IPS-18c (cell line): Measurements from ENCODE around the gene NTM.

Experiments used
- H3K4me3 ChIP-seq: 2 replicates; pipeline ENCODE4 v1.7.0; 2013; ENCODE audit warnings: low read depth, mild to moderate bottlenecking, low read length, moderate library complexity; ENCODE audit not compliant: insufficient read depth
- H3K9me3 ChIP-seq: one replicate; pipeline ENCODE4 v1.6.1; 2013; ENCODE audit warnings: mild to moderate bottlenecking, low read length, moderate library complexity; ENCODE audit not compliant: control insufficient read depth, insufficient read depth

The NTM gene

DNA sequence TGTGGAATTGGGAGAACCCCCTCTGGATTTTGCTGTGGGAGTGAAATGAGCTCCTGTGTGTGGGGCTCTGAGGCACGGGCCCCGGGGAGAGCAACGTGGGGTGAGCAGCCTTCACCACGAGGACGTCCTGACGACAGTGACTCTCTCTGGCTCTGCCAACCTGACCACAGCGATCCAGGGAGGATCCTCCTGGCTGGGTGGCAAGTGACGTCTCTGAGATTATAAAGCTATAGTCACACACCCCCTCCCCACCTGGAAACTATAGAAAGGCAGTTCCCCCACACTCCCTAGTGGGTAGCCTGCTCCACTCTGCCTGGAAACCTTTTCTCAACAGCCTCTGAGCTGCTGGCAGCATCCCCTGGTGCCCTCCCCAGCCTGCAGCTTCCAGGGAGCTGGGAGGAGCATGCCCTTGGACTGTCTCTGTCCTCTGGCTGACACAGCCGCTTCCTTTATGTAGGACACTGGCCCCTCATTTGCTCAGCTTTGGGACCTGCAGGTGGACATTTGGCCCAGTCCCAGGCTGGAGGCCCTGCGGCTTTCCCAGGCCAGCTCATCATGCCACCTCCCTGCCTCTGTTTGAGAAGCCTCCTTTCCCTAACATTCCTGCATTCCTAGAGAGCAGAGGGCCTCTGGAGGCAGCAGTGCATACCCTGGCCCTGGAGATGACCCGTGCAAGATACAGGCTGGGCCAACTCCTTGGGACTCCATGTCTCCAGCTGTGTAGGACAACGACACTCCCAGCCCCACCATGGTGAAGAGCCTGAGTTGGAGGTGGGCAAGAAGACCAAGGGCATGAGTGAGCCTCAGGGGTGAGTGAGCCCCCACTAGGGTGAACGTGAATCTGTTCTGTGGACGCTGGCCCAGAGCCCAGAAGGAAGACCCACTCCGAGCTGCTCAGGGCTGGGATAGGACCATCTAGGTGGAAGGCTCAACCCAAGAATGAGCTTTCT is 314.0 kb downstream of the NTM start:
- Histone ChIP-seq H3K9me3 (peaks cover 2% of the 10 kb centered on the region), H3K4me3 (no peak overlapping the region)

DNA sequence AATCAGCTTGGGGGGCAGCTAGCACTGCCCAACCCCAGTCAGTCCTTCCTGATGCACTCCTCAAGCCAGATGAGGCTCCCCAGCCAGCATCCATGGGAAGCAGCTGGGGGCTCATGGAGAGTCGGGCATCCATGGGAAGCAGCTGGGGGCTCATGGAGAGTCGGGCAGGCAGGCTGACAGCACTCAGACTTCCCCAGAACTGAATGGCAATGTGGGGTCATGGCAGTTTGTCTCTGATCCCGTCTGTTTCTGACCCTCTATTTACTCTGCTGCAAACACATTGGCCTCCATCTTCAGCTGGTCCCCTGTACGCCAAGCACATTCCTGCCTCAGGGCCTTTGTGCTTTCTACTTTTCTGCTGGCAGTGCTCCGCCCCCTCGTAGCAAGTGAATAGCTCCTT is 314.8 kb downstream of the NTM start:
- Histone ChIP-seq H3K9me3 (peaks cover 2% of the 10 kb centered on the region), H3K4me3 (no peak overlapping the region)

DNA sequence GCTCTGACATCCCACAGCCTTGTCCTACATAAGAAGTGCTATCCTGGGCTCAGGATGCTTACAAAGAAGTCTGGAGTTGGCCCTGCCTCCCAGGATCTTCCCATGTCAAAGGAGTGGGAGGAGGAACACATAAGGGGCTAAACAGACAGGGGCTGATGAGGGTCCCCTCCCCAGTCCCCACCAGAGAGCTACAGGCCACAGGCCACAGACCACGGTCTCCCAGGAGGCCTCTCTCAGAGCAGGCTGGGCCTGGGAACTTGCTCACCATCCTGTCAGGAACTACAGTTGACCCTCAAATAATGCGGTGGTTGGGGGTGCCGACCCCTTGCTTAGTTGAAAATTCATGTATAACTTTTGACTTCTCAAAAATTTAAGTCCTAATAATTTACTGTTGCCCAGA is 315.5 kb downstream of the NTM start:
- no peak overlapping the region for H3K4me3 ChIP-seq
- H3K9me3 ChIP-seq, result peaks cover 2% of the 10 kb centered on the region

DNA sequence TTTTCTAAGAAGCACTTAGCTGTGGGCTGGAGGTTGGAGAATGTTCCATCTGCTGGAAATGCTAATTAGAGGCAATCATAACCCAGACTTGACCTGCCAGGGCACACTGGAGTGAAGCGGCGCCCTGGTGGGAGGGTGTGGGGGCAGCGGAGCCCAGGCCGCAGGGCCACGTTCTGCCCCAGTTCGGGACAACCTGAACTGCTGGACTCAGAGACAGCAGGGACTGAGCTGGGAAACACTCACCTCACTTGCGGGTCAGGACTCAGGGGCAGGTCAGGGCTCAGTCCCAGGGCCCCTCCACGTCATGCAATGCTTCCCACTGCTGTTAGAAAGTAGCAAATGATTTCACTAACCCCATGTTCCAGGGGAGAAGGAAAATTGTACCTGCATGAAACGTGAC is 316.4 kb downstream of the NTM start:
- H3K9me3 ChIP-seq, result peaks cover 2% of the 10 kb centered on the region
- H3K4me3 ChIP-seq, result no peak overlapping the region

DNA sequence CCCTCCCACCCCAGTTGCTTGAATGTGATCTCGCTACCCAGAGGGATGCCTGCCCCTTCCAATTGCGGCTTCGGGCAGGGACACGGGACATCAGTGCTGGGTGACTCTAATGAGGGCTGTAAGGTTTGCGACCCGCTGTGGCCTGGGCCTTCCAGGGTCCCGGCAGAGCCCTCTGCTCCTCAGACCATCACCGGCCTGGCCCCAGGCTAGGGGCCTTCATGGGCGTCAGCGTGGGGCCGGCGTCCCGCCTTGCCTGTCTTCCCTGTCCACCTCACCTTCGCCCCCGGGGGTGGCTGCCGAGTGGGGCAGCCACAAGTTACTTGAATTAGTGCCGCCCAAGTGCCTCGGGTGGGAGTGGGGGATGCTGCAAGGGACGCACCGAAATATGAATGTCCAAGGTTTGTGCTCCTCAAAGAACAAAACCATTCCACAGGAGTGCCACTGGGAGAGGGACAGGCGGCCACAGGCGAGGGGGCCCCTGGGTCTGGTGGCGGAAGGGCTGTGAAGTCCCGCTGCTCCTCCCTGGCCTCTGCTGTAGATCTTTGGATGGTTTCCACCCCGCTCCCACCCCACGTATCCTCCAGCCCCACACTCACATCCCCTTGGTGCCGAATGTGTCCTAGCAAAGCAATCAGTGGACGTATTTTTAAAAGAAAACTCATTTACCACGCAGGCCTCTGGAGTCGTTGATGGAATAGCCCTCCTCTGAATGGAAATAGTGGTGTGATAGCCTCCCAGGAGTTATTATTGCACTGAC is 317.1 kb downstream of the NTM start:
- Histone ChIP-seq H3K9me3 (peaks cover 2% of the 10 kb centered on the region), H3K4me3 (no peak overlapping the region)

DNA sequence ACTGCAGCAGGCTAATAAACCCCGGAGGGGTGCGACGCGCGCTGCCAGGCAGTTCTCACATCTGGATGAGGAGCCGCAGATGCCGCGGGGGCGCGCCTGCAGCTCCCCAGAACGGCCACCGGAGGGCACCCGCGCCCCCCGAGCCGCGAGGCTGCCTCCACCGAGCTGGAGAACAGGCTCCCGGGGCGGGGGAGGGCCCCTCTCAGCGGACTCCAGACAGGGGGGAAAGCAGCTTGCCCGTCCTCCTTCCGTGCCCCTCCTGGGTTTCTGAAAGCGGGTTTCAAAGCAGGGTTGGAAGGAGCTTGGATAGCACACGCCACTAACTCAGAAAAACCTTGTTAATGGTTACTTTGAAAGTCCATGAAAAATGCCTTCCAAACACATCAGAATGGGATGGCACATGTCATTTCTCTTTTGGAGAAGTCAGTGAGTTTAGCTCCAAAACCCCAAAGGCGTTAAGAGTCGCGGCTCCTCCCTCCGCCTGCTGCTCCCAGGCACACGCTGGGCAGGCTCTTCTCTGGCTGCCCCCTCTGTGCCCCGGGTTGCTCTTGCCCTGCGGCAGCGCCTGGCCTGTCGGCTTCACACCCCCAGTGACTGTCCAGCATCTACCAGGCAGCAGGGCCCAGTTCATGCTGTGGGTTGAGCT is 317.8 kb downstream of the NTM start:
- Histone ChIP-seq H3K4me3 (no peak overlapping the region; the same call in 1 of the 2 replicates), H3K9me3 (peaks cover 1% of the 10 kb centered on the region)

DNA sequence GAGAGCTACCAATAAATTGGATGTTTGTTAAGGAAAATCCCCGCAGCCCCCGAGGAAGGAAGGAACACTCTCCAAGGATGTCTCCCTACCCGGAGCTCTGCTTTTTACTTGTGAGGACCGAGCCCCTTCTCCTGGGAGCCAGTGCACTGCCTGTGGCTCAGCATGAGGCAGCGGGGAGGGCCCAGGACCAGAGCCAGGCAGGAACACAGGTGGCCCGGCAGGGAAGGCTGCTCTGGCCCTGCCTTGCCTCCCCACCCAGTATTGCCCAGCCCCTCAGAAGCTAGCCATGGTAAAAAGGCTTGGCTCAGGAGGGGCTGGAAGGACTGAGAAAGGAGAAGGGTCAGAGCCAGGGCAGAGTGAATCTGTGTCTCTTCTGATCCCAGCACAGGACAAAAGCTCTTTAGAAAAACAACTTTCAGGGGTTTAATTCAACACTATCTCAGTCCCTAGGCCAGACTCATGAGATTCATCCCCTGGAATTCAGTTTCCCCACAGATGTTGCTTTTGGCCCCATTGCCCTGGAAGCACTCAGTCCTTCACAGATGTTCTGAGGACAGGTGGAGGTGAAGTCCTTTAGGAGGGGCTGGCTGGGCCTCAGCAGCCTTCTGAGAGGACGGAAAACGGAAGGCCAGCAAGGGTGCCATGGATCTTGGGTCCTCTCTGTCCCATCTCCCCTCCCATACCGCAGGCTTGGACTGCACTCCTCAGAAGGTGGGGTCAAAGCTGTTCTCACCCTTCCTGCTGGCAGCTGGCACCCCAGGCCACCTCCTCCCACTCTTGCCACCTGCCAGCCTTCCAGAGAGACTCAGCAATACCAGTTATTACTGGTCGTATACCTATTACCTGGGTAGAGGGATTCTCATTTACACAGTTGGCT is 318.9 kb downstream of the NTM start:
- no peak overlapping the region for H3K4me3 ChIP-seq
- H3K9me3 ChIP-seq, result no peaks in the 10 kb centered on the region

DNA sequence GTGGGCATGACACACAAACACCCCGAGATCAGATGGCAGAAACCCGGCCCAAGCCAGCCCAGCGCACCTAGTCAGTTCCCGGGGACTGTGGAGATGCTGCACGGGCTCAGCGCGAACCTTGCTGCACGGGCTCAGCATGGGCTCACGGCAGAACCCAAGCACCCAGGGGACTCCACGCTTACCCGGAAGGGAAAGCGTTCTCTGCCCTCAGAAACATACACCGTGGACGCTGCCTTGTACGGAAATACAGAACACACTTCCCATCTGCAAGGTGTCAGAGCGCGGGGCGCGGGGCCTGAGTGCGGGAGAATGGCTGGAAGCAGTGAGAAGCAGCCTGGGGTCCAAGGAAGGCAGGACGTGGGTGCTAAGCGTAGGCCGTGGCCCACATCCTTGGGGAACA is 319.9 kb downstream of the NTM start:
- Histone ChIP-seq H3K9me3 (no peaks in the 10 kb centered on the region), H3K4me3 (no peak overlapping the region)

DNA sequence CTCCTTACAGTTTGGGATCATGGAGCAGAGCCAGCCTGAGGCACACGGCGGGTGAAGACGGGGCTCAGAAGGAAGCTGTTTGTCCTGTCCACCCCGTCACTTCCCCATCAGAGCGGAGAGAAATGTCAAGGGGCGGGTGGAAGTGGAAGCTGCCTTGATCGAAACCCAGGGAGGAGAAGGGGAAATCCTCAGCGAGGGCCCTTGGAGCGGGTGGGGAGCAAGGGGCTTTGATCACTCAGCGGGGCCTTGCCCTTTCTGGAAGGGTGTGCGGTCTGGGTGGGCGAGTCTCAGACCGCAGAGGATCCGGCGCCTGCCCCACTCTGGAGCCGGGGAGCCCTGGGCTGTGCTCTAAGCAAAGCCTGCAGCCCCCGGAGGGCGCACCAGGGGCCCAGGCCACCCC is 320.4 kb downstream of the NTM start:
- no peaks in the 10 kb centered on the region for H3K9me3 ChIP-seq
- H3K4me3 ChIP-seq, result no peak overlapping the region

DNA sequence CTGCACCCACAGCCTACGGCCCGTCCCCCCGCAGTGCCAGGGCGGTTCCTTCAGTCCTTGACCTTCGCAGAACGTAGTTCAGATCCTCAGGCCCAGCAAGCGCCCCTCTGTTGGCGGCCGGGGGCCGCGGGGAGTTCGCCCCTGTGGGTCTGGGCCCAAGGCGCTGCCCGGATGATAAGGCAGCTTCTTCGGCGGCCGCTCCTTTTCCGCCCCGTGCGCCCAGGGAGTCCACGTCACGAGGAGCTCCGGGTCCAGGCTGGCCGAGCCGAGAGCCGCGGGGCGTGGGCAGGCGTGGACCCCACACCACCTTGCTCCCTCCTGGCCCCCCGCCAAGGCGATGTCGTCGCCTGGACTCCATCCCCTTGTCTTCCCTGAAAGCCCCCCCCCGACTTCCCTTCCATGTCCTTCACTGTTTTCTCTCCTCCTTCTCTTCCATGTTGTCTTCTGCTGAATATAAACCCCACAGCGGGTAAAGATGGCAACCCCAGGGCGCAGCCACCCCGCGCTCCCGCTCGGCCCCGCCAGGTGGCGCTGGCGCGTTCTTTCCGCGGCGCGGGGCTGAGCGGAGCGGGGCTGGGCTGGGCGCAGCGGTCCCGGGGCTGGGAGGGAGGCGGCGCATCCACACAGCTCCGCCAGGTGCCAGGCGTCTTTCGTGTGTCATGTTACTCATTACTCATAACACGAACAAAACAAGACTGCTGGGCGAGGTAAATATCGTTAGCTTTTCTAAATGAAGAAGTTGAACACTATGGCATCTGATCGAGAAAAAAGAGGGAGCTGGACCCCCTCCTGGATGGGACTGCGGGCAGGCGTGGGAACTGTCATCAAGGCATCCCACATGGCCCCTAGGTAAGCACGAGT is 321.0 kb downstream of the NTM start:
- Histone ChIP-seq H3K9me3 (no peaks in the 10 kb centered on the region), H3K4me3 (no peak overlapping the region)

DNA sequence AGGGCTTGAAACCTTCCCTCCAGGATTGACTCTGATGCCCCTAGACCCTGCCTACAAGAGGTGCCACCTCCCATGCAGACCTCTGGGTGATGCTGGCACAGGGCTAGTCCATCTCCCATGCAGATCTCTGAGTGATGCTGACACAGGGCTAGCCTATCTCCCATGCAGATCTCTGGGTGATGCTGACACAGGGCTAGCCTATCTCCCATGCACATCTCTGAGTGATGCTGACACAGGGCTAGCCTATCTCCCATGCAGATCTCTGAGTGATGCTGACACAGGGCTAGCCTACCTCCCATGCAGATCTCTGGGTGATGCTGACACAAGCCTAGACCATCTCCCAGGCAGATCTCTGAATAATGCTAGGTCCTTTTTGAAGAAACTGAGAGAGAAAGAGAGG is 321.7 kb downstream of the NTM start:
- Histone ChIP-seq H3K4me3 (no peak overlapping the region), H3K9me3 (no peaks in the 10 kb centered on the region)

DNA sequence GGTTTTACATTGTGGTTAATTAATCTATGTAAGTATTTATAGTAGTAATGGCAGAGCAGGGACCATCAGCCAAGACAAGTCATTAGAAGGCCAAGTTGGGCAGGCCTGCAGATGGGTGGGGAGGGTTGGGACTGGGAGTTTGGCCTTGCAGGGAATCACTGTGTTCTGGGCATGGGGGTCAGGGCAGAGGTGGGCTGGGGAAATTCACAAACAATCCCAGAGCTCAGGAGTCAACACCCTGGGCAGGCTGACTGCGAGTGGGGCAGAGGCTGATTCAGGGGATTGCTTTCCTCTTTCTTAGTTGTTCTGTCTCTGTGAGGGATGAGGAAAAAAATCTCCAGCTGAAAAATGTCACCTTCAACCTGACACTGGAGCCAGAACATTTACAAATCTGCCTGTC is 322.5 kb downstream of the NTM start:
- no peak overlapping the region for H3K4me3 ChIP-seq

DNA sequence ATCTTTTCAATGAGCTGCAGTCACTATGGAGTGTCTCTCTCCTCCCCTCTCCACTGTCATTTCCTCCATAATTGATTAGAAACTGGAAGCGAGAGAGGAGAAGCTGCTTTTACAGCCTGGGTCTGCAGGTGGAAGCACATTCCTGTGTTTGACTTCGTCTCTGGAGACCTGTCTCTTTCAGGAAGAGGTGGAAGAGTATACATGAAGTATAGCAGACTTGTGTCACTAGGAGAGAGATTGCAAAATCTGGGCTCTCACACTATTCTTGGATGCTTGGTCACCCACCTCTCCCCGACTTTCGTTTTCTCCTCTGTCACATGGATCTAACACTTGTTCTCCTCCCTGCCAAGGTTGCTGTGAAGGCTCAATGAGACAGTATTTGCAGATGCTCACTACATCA is 323.3 kb downstream of the NTM start:
- Histone ChIP-seq H3K4me3 (no peak overlapping the region), H3K9me3 (no peaks in the 10 kb centered on the region)

More for the DNA sequence above, 322.5 kb downstream of the NTM start:
- H3K9me3 ChIP-seq, result no peaks in the 10 kb centered on the region

DNA sequence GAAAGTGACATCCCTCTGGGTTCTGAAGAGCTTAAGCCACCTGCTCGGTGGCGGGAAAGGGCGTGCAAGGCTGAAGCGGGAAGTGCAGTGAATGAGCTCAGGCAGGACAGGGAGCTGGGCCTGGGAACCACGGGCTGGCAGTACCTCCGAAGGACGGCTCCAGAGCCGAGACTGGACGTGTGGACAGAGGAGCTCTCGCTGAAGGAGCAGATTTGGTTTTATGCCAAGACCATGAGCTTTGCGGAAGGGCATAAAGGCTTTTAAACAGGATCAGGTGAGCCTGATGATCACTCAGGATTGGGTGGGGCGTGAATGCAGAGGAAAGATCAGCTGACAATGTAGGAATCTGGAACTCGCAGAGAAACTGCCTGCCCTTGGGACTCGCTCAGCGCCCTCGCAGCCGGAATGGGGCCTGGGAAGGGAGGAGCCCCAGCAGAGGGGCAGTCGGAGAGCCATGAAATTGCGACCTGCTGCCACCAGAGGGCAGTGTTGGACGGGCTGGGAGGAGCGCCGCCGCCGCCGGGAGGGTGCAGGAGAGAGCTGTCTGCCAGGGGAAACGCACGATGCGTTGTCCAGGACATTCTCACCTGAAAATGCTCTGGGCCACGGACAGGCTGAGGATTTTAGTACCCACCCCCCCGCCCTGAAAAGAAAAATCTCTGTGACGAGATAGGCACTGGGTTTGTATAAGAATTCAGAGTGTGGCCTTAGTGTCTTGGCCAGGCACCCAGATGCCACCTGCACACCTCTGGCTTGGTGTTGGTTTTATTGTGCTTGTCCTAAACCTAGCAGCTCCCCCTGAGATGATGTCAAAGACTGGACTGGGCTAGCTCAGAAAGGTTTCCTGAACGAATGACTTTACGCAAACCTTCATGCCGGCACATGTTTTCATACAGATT is 324.4 kb downstream of the NTM start:
- Histone ChIP-seq H3K4me3 (no peak overlapping the region), H3K9me3 (no peaks in the 10 kb centered on the region)

DNA sequence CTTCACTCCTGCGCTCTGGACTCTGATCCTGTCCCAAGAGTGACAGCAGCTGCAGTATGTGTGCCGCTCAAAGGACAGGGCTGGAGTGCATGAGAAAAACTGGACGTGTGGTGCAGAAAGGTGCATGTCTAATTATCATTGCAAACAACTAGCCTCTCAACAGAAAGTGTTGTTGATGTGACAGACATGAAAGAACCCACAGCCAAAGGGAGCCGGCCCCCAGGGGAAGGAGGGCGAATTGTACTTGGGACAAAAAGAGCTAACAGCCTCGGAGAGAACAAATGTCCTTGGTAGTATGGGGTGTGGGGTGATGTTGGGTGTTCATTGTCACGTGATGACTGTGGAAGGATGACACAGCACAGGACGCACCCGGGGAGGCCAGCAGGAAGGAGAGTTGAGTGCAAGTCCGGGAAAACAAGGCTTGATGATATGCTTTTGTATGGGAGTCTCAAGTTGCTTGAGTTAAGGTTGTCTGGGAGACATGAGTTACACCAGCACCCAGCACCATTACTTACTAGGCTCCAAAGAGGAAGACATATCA is 325.5 kb downstream of the NTM start:
- Histone ChIP-seq H3K4me3 (no peak overlapping the region), H3K9me3 (no peaks in the 10 kb centered on the region)
